ENCODE results near the gene RBBP8. TPM values are rescaled to one million over a fixed set of nuclear protein-coding genes. Genes with fewer than 3 reads are reported as not detected.
"Not testable (repeated sequence)": the region's sequence is repeated elsewhere in the genome, so short reads cannot be mapped to it uniquely, and the experiment has no call there.

Gene RBBP8
- polyA plus RNA-seq, 6 donors from 2014 or later, result 6.4 to 12.3 (median 9.9) TPM

DNA sequence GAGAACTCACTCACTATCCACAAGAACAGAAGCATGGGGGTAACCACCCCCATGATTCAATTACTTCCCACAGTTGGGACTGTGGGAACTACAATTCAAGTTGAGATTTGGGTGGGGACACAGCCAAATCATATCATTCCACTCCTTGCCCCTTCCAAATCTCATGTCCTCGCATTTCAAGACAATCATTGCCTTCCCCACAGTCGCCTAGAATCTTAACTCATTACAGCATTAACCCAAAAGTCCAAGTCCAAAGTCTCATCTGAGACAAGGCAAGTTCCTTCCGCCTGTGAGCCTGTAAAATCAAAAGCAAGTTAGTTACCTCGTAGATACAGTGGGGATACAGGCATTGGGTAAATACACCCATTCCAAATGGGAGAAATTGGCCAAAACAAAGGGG, 20.9 kb downstream of the RBBP8 start:
- H3K27ac Mint-ChIP-seq, result peak overlapping the region in 1 of 6 donors; percentile 44
- peaks cover 4 to 19% (median 18%) of the 10 kb centered on the region in 3 donors for H3K4me1 Mint-ChIP-seq
- H3K9me3 Mint-ChIP-seq; ATAC-seq (ENCODE audit: low read depth in 2 of 2); H3K4me3 Mint-ChIP-seq; H3K27me3 Mint-ChIP-seq; DNase-seq: not testable (repeated sequence)
- peaks cover 4 to 15% of the 10 kb centered on the region in 2 donors for H3K36me3 Mint-ChIP-seq

- ATAC-seq (ENCODE audit: low read depth in 2 of 2) (no peak), DNase-seq (no peak)
- H3K27ac Mint-ChIP-seq, result peak overlapping the region in 1 of 6 donors; percentile 16
- no peaks in the 10 kb centered on the region for H3K9me3 Mint-ChIP-seq
- H3K36me3 Mint-ChIP-seq, result peaks cover 4 to 15% of the 10 kb centered on the region in 2 donors
- no peak overlapping the region for H3K4me3 Mint-ChIP-seq
- H3K27me3 Mint-ChIP-seq, result no peaks in the 10 kb centered on the region
- H3K4me1 Mint-ChIP-seq, result peaks cover 4 to 18% (median 18%) of the 10 kb centered on the region in 3 donors
These were observed 23.1 kb downstream of the RBBP8 start for GRCh38 chr18:22956226-22956625.

DNA sequence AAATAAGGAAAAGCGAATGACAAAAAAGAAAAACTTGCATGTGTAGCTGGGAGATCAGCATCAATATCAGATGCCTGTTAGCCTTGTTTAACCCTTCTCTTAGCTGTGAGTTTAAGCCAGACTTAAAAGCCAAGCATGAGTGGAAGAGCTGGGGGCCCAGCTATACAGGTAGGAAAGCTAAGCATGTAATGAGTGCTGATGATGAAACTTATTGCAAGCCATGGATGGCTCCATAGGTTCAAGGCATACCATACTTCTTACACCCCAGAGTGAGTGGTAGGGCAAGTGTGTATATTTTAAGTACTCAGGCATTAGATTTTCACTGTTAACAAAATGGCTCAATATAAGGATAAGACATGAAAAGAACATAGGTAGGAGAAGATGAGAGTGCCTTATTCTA, 28.0 kb downstream of the RBBP8 start:
- no peaks in the 10 kb centered on the region for H3K9me3 Mint-ChIP-seq
- ATAC-seq (ENCODE audit: low read depth in 2 of 2), result no peak
- H3K27ac Mint-ChIP-seq, result no peak overlapping the region
- no peak for DNase-seq
- H3K4me1 Mint-ChIP-seq, result no peaks in the 10 kb centered on the region
- H3K27me3 Mint-ChIP-seq, result no peaks in the 10 kb centered on the region
- H3K4me3 Mint-ChIP-seq, result no peak overlapping the region
- H3K36me3 Mint-ChIP-seq, result peaks cover 5 to 7% of the 10 kb centered on the region in 2 donors

DNA sequence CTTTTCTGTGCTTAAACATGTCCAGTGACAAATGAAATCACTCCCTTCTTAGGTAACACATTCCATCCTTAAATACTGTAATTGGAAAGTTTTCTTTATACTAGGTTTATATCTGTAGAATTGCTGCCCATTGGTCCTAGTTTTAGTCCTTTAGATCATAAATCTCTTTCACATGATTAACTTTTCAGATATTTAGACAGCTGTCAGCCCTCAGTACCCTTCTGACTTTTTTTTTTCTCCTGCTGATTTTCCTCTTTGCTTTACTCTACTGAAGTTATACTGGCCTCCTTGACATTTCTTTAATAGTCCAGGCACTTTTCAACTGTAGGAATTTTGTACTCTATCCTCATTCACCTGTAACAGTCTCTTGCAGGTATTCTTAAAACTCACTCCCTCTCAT, 28.9 kb downstream of the RBBP8 start:
- Mint-ChIP-seq H3K9me3 (no peaks in the 10 kb centered on the region), H3K27ac (no peak overlapping the region), H3K4me3 (no peak overlapping the region), H3K27me3 (no peaks in the 10 kb centered on the region), H3K36me3 (peaks cover 5 to 7% of the 10 kb centered on the region in 2 donors), H3K4me1 (no peaks in the 10 kb centered on the region)
- DNase-seq, result no peak
- ATAC-seq (ENCODE audit: low read depth in 2 of 2), result no peak

DNA sequence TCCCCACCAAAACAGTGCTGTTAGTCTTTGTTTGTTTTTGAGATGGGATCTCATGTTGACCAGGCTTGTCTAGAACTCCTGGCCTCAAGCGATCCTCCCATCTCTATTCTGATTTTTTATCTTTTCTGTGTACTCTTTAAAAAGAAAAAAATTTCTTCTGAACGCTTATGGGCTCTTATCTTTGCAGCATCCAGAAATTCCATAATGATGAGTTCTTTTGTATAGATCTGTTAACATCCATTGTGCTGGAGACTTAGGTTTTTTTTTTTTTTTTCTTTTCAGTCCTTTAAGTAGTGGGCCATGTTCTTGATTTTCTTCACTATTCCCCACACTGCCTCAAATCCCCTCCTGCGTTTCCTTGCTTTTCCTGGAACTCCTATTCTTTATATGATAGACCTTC, 31.0 kb downstream of the RBBP8 start:
- DNase-seq, result no peak
- H3K9me3 Mint-ChIP-seq, result no peaks in the 10 kb centered on the region
- ATAC-seq (ENCODE audit: low read depth in 2 of 2), result no peak
- H3K4me3 Mint-ChIP-seq, result no peak overlapping the region
- H3K36me3 Mint-ChIP-seq, result peaks cover 5 to 7% of the 10 kb centered on the region in 2 donors
- H3K4me1 Mint-ChIP-seq, result no peaks in the 10 kb centered on the region
- no peaks in the 10 kb centered on the region for H3K27me3 Mint-ChIP-seq
- peak overlapping the region in 2 of 6 donors; percentile 21 to 52 for H3K27ac Mint-ChIP-seq

DNA sequence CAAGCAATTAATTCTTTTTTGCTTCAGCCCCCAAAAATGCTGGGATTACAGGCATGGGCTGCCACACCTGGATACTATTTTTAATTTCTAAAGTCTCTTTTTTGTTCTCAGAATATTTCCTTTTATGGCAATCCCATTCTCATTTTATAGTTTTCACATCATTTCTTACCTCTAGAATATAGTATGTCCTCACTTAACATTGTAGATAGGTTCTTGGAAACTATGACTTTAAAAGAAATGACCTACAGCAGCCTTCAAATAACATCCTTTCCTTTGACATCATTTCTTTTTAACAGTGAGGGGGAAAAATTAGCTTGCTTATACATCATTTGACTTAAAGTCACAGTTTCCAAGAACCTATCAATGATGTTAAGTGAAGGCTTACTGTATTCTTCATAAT, 31.6 kb downstream of the RBBP8 start:
- Mint-ChIP-seq H3K4me1 (no peaks in the 10 kb centered on the region), H3K36me3 (peaks cover 5 to 7% of the 10 kb centered on the region in 2 donors), H3K4me3 (no peak overlapping the region), H3K9me3 (no peaks in the 10 kb centered on the region), H3K27me3 (no peaks in the 10 kb centered on the region), H3K27ac (no peak overlapping the region)
- no peak for ATAC-seq (ENCODE audit: low read depth in 2 of 2)
- DNase-seq, result no peak

GRCh38 chr18:22971038-22971437, 37.9 kb downstream of the RBBP8 start:
- Mint-ChIP-seq H3K4me1 (peaks cover 0 to 6% (median 4%) of the 10 kb centered on the region in 3 donors), H3K9me3 (no peaks in the 10 kb centered on the region), H3K36me3 (peaks cover 0 to 7% of the 10 kb centered on the region in 2 donors), H3K4me3 (no peak overlapping the region), H3K27ac (no peak overlapping the region), H3K27me3 (no peaks in the 10 kb centered on the region)
- DNase-seq (no peak), ATAC-seq (ENCODE audit: low read depth in 2 of 2) (no peak)

- Mint-ChIP-seq H3K4me3 (no peak overlapping the region), H3K27ac (peak overlapping the region in 1 of 6 donors; percentile 47), H3K27me3 (no peaks in the 10 kb centered on the region), H3K4me1 (peaks cover 0 to 6% (median 4%) of the 10 kb centered on the region in 3 donors), H3K9me3 (no peaks in the 10 kb centered on the region), H3K36me3 (peaks cover 0 to 7% of the 10 kb centered on the region in 2 donors)
- DNase-seq, result no peak
- ATAC-seq (ENCODE audit: low read depth in 2 of 2), result no peak
These were observed 40.9 kb downstream of the RBBP8 start for GRCh38 chr18:22974001-22974400.

DNA sequence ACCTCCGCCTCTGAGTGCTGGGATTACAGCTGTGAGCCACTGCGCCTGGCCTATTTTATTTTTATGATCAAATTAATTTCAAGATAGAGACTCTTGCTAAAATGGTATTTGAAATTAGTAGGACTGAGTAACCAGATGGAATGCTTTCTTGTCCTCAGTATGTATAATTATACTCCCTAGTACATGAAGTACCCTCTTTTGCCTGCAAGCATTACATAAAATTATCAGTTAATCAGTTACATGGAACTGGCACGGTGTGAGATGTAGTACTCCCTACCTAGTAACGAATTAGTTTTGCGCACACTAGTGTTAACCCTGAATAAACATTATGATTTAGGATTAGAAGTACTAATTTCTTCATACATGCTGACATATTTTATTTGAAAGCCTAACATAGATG, 41.6 kb downstream of the RBBP8 start:
- Mint-ChIP-seq H3K27me3 (no peaks in the 10 kb centered on the region), H3K4me1 (peaks cover 0 to 6% (median 4%) of the 10 kb centered on the region in 3 donors), H3K36me3 (peaks cover 0 to 7% of the 10 kb centered on the region in 2 donors), H3K4me3 (no peak overlapping the region), H3K27ac (peak overlapping the region in 1 of 6 donors; percentile 59), H3K9me3 (no peaks in the 10 kb centered on the region)
- ATAC-seq (ENCODE audit: low read depth in 2 of 2) (no peak), DNase-seq (no peak)

DNA sequence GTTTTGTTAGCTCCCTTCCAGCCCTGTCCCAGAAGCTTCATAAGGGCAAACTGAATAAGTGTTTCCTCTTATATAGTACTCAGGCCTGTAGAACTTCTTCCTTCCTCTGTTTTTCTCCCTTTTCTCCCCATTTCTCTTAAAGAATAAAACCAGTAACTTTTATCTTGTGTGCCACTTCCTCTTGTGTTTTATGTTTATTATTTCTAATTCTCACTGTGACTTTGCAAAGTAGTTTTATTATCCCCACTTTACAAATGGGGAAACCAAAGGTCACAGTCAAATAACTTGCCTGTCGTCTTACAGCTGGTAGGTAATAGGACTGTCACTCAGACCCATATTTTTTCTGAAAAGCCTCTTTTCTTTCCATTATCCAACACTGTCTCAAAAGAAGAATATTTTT, 42.4 kb downstream of the RBBP8 start:
- Mint-ChIP-seq H3K27ac (peak overlapping the region in 5 of 6 donors; percentile 7 to 64 (median 40)), H3K4me3 (no peak overlapping the region), H3K4me1 (peaks cover 5 to 11% (median 9%) of the 10 kb centered on the region in 3 donors), H3K27me3 (no peaks in the 10 kb centered on the region), H3K9me3 (no peaks in the 10 kb centered on the region), H3K36me3 (peaks cover 0 to 7% of the 10 kb centered on the region in 2 donors)
- ATAC-seq (ENCODE audit: low read depth in 2 of 2) (peak in 1 of 2 donors; percentile 44), DNase-seq (no peak)

GRCh38 chr18:22977847-22978701, 44.9 kb downstream of the RBBP8 start:
- Mint-ChIP-seq H3K27me3 (no peaks in the 10 kb centered on the region), H3K36me3 (no peaks in the 10 kb centered on the region), H3K4me3 (no peak overlapping the region), H3K4me1 (peaks cover 16 to 25% (median 23%) of the 10 kb centered on the region in 3 donors), H3K9me3 (no peaks in the 10 kb centered on the region), H3K27ac (peak overlapping the region in 4 of 6 donors; percentile 14 to 81 (median 34))
- DNase-seq (no peak), ATAC-seq (ENCODE audit: low read depth in 2 of 2) (no peak)

DNA sequence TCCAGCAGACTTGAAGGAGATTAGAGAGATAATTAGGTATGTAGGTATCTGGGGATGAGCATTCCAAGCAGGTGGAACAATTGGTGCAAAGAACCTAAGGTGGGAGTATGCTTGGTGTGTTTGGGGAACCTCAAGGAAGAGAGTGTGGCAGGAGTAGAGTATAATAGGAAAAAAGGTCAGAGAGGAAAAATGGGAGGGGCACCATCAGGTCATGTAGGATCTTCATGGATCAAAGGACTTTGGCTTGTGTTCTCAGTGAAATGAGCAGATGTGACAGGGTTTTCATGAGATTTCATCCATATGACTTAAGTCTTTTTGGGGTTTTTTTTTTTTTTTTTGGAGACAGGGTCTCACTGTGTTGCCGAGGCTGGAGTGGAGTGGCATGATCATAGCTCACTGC, 47.3 kb downstream of the RBBP8 start:
- Mint-ChIP-seq H3K4me1 (peaks cover 16 to 23% (median 22%) of the 10 kb centered on the region in 3 donors), H3K9me3 (no peaks in the 10 kb centered on the region), H3K27ac (peak overlapping the region in 4 of 6 donors; percentile 21 to 93 (median 62)), H3K4me3 (peak overlapping the region in 3 of 8 donors; percentile 1 to 67 (median 25)), H3K27me3 (no peaks in the 10 kb centered on the region), H3K36me3 (peaks cover 3 to 6% of the 10 kb centered on the region in 2 donors)
- no peak for ATAC-seq (ENCODE audit: low read depth in 2 of 2)
- no peak for DNase-seq

GRCh38 chr18:22981274-22982133, 48.4 kb downstream of the RBBP8 start:
- peaks cover 16 to 20% (median 19%) of the 10 kb centered on the region in 3 donors for H3K4me1 Mint-ChIP-seq
- peak overlapping the region; percentile 4 to 82 (median 57) for H3K4me3 Mint-ChIP-seq
- peak; percentile 61 to 63 for ATAC-seq (ENCODE audit: low read depth in 2 of 2)

More at GRCh38 chr18:22981274-22982133, 48.4 kb downstream of the RBBP8 start:
- no peaks in the 10 kb centered on the region for H3K9me3 Mint-ChIP-seq
- H3K36me3 Mint-ChIP-seq, result peaks cover 5 to 9% of the 10 kb centered on the region in 2 donors
- DNase-seq, result no peak
- no peaks in the 10 kb centered on the region for H3K27me3 Mint-ChIP-seq
- peak overlapping the region; percentile 21 to 97 (median 88) for H3K27ac Mint-ChIP-seq

Measured in naive B cell (primary cell).